Measurements from ENCODE around the gene CTU2.

The CTU2 gene

GRCh38 chr16:88747588-88748301 lies 41.4 kb downstream of the CTU2 start:
- DNase-seq: peak; percentile 58

- no peak for DNase-seq
Measured at GRCh38 chr16:88748364-88748763, 42.1 kb downstream of the CTU2 start.

GRCh38 chr16:88749358-88749757 lies 43.1 kb downstream of the CTU2 start:
- no peak for DNase-seq

GRCh38 chr16:88750854-88751253 lies 44.6 kb downstream of the CTU2 start:
- DNase-seq: no peak

GRCh38 chr16:88752386-88753002 lies 46.2 kb downstream of the CTU2 start:
- DNase-seq: no peak

GRCh38 chr16:88753191-88753590 lies 46.9 kb downstream of the CTU2 start:
- no peak for DNase-seq

GRCh38 chr16:88753602-88754001 lies 47.3 kb downstream of the CTU2 start:
- DNase-seq: no peak

- DNase-seq: no peak
Measured at GRCh38 chr16:88754109-88754911, 48.0 kb downstream of the CTU2 start.

GRCh38 chr16:88754912-88755744 lies 48.8 kb downstream of the CTU2 start:
- peak; percentile 16 for DNase-seq

GRCh38 chr16:88755745-88756443 lies 49.6 kb downstream of the CTU2 start:
- DNase-seq: no peak

- DNase-seq: no peak
Measured at GRCh38 chr16:88758227-88758943, 52.1 kb downstream of the CTU2 start.

GRCh38 chr16:88758944-88759244 lies 52.6 kb downstream of the CTU2 start:
- no peak for DNase-seq

GRCh38 chr16:88759245-88759975 lies 53.1 kb downstream of the CTU2 start:
- no peak for DNase-seq

- no peak for DNase-seq
Measured at GRCh38 chr16:88759976-88760350, 53.7 kb downstream of the CTU2 start.

GRCh38 chr16:88760424-88761142 lies 54.3 kb downstream of the CTU2 start:
- no peak for DNase-seq

GRCh38 chr16:88761143-88761534 lies 54.8 kb downstream of the CTU2 start:
- no peak for DNase-seq

GRCh38 chr16:88761830-88762229 lies 55.5 kb downstream of the CTU2 start:
- DNase-seq: no peak

- DNase-seq: no peak
Measured at GRCh38 chr16:88762258-88762870, 56.1 kb downstream of the CTU2 start.

- no peak for DNase-seq
Measured at GRCh38 chr16:88762941-88763340, 56.6 kb downstream of the CTU2 start.

- DNase-seq: no peak
Measured at GRCh38 chr16:88763502-88764053, 57.3 kb downstream of the CTU2 start.

Measured in activated CD4-positive, alpha-beta T cell treated with anti-CD3 and anti-CD28 coated beads, Interleukin-2, amount 50 U/mL, for 16 hours (primary cell).